Hematopoietic multipotent progenitor cell treated with erythropoietin and hydrocortisone succinate and interleukin-3 and kit ligand, for 15 days (in vitro differentiated cells): ENCODE data around the gene AEBP2.
"Not testable (repeated sequence)": the region's sequence is repeated elsewhere in the genome, so short reads cannot be mapped to it uniquely, and the experiment has no call there.

Experiments used
- DNase-seq: peaks from one replicate; pipeline ENCODE4 v3.0.0-alpha.2; 2015; ENCODE audit warnings: low spot score

AEBP2 gene

GRCh38 chr12:19421503-19422282 is 17.6 kb upstream of the AEBP2 start:
- no peak for DNase-seq

DNA sequence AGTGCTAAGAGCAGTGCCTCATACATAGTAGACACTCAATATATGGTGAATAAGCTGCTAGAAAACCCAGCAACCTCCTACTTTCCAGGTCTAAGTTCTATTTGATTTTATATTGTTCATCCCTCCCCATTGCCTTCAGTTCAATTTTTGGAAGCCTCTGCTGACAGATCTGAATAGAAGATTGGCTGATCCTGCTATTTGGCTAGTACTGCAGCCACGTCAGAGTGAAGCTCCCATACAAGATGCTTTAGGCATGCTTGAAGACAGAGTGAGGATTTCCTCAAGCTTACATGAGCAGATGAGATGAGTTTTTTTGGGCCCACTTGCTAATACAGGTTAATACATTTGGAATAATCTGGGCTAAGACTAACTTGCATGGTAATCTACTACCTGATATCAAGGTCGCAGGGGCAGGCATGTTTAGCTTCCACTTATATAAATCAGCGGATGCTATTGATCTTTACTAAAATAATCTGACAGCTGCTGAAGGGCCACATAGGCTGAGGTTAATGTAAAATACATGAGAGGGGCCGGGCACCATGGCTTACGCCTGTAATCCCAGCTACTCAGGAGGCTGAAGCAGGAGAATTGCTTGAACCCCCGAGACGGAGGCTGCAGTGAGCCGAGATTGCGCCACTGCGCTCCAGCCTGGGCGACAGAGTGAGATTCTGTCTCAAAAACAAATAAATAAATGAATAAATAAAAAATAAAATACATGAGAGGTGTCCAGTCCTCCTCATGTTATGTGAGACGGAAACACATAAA is 15.9 kb upstream of the AEBP2 start:
- no peak for DNase-seq

DNA sequence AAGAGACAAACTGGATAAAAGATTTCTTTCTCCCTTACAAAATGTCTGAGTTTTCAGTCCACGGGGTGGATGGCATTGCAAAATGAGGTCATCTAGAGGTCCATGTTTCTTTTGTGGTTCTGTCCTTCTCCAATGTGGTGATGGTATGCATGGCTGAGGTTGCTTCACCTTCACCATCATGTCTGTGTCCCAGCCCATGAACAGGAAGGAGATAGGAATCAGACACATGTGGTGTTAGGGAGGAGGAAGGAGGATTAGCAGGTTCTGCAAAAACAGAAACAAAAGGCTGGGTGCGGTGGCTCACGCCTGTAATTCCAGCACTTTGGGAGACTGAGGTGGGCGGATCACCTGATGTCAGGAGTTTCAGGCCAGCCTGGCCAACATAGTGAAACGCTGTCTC is 11.0 kb upstream of the AEBP2 start:
- no peak for DNase-seq

- not testable (repeated sequence) for DNase-seq
Observed at GRCh38 chr12:19429491-19429890, 9.8 kb upstream of the AEBP2 start.

GRCh38 chr12:19430988-19431387 is 8.3 kb upstream of the AEBP2 start:
- no peak for DNase-seq

GRCh38 chr12:19431407-19432308 is 7.6 kb upstream of the AEBP2 start:
- no peak for DNase-seq

GRCh38 chr12:19432309-19433170 is 6.8 kb upstream of the AEBP2 start:
- no peak for DNase-seq

GRCh38 chr12:19434538-19434937 is 4.8 kb upstream of the AEBP2 start:
- no peak for DNase-seq

GRCh38 chr12:19435831-19436497 is 3.3 kb upstream of the AEBP2 start:
- DNase-seq, result no peak

GRCh38 chr12:19436931-19437330 is 2.4 kb upstream of the AEBP2 start:
- no peak for DNase-seq

DNA sequence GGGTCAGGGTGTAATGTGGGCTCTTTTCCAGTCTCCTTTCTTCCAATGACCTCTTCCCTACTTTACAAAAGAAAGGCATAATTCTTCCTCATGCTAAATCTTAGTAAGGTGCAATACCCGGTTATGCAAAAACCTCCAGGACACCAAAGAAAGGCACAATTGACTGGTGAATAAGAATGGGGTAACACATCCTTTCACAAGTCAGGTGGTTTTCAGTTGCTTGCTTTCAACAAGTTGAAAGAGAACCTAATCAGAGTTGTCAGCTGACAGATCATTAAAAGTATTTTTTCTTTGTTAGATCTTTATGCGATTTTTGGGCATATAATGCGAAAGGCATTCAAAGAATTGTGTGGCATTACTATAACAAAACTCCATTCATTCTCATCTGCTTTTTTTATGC is 1.3 kb upstream of the AEBP2 start:
- DNase-seq, result no peak

- no peak for DNase-seq
Observed at GRCh38 chr12:19440019-19440858, 947 bp downstream of the AEBP2 start.

DNA sequence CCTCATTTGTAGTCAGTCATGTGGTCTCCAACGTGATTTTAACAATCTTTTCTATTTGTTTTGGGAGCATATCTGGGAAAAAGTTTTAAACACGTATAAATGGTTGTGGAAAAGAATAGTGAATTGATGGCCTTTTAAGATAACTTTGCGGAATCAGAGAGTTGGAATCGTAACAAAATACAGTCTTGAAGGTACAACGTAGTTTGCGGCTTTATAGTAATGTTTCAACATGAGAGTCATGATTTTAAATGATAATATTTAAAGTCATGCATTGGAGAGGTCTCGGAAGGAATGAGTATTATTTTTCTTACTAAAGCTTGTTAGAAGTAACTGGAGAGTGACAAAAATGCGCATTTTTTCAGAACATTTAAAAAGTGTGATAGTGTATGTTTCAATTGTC is 1.6 kb downstream of the AEBP2 start:
- DNase-seq, result no peak

DNA sequence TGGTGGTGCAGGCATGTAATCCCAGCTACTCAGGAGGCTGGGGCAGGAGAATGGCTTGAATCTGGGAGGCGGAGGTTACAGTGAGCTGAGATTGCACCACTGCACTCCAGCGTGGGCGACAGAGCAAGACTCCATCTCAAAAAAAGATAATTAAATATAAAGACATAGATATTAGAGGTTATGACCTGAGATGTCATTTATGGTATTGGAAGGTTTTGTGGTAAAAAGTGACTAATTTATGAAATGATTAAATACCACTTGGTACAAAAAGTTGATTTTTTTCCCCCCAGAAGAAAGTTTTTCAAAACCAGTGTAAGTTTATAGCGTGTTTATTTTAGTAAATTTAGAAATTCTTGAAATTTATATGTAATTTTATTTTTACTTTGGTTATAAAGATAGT is 4.3 kb downstream of the AEBP2 start:
- no peak for DNase-seq

GRCh38 chr12:19444097-19444496 is 4.8 kb downstream of the AEBP2 start:
- no peak for DNase-seq

DNA sequence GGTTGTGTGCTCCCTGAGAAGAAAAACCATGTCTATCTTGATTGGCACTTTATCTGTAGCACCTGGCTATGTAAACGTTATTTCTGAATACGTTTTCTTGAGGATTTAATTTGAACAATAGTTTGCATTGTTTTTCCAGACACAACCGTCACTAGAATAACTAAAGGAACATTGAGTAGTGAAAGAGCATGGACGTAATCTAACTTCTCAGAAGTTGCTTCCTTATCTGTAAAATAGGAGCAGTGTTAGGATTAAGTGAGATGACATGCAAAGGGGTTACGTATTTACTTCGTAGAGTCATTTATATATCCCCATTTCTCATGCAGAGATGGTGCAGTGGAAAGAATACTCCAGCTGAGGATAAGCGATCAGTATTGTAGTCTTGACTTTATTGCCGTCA is 8.1 kb downstream of the AEBP2 start:
- no peak for DNase-seq

- no peak for DNase-seq
Observed at GRCh38 chr12:19449814-19450213, 10.5 kb downstream of the AEBP2 start.

GRCh38 chr12:19450362-19450761 is 11.1 kb downstream of the AEBP2 start:
- DNase-seq, result no peak

- DNase-seq, result no peak
Observed at GRCh38 chr12:19451196-19451595, 11.9 kb downstream of the AEBP2 start.

DNA sequence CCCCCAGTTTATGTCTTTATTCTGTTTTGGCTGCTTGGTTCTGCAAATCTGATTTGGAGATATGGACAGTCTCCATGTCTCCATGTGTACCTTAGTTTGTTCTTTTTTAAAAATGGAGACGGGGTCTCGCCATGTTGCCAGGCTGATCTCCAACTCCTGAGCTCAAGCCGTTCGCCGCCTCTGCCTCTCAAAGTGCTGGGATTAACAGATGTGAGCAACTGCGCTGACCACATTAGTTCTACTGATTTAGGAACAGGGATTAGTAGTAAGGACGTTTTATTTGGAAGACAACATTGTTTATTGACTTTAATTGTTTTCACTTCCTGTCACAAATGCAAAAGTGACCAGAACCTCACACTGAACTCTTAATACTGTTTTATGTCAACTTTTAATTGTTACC is 14.7 kb downstream of the AEBP2 start:
- DNase-seq, result no peak
